G401 (cell line): Measurements from ENCODE around the gene YPEL2. TPM values are rescaled to one million over a fixed set of nuclear protein-coding genes. Genes with fewer than 3 reads are reported as not detected.

Experiments
- DNase-seq: peaks from one replicate; pipeline ENCODE4 v3.0.0-alpha.2; 2015; ENCODE audit warnings: low spot score
- in situ Hi-C: cut with HindIII; loops from 2 replicates; pipeline ENCODE4 v1.10.0; 2016; ENCODE audit warnings: low sequenced_read_pairs, mixed read lengths
- total RNA-seq: library from RNA; depleted of rRNA; stranded (reverse); fragments of >200 nt; shearing (Covaris generic); gene quantifications from 2 replicates; pipeline ENCODE4 v1.2.3, GENCODE V29; 2014

YPEL2 gene
- total RNA-seq, 1 experiment from 2014 or later = 7.0 TPM

- peak; percentile 80 for DNase-seq
- in situ Hi-C loops = no loop called here
Observed at GRCh38 chr17:59355030-59355701, 23.7 kb downstream of the YPEL2 start.

DNA sequence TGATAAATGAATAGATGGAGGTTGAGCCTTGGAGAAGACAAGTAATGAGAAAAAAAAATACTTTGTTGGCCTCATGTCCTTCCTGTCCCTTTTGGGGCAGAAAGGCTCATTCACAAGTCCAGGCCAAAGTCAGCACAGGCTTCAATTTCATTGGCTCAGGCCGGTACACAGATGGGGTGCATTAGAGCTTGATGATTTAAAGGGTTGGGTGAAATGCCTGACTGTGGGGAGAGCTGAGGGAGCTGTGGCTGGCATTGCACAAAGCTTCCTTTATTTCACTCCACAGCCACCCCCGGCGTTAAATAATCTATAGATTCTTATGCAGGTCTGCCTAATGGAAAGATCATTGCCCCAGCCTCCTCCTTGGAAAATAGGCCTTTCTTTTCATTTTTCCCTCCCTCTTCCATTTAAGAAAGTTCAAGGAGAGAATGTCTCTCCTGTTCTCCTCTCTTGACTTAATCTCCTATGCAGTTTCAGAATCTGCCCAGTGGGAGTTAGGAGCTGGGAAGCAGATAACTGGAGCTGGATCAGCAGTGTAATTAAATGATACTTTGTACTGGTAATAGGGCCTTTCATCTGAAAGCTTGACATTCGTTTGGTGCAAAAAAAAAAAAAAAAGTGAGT is 24.4 kb downstream of the YPEL2 start:
- DNase-seq = peak; percentile 76
- in situ Hi-C loops = no loop called here

GRCh38 chr17:59356543-59357218 is 25.2 kb downstream of the YPEL2 start:
- DNase-seq = no peak
- in situ Hi-C loops = no loop called here

DNA sequence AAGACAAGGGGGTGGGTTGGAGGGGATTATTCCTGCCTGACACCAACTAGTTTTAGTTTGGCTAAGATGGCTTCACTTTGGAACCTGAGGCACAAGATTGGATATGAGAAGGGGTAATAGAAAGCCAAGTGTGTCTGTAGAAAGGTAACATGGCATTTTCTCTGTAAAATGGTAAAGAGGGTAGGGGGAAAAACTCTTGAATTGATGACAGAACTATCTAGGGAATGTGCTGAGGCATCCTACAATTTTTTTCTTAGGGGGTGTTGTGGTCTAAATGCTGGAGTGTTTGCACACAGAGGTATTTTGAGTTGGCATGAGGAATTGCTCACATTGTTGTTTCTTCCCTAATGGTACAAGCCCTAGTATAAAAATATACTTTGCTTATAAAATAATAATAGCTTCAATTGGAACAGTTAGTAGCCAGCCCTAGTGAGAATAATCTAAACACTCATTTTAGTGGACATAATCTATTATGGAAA is 25.8 kb downstream of the YPEL2 start:
- in situ Hi-C loops = no loop called here
- DNase-seq = no peak

DNA sequence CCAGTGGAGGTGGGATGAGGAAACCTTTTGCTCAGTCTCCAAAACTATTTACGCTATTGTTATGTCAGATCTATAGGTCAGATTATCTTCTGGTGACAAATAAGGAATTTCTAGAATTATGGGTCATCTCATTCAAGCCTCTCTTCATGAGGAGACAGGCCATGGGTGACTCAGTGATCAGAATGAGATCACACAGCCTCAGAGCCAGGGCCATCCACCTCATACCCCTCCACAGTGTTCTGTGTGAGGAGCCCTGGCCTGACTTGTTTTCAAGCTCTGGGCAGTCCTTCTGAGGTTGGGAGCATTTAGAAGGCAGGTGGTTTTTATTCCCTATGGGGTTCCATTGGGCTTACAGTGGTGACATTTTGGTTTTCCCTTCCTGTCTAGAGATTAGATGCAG is 26.5 kb downstream of the YPEL2 start:
- DNase-seq = no peak
- in situ Hi-C loops = no loop called here

GRCh38 chr17:59361386-59361785 is 29.9 kb downstream of the YPEL2 start:
- in situ Hi-C loops = no loop called here

DNA sequence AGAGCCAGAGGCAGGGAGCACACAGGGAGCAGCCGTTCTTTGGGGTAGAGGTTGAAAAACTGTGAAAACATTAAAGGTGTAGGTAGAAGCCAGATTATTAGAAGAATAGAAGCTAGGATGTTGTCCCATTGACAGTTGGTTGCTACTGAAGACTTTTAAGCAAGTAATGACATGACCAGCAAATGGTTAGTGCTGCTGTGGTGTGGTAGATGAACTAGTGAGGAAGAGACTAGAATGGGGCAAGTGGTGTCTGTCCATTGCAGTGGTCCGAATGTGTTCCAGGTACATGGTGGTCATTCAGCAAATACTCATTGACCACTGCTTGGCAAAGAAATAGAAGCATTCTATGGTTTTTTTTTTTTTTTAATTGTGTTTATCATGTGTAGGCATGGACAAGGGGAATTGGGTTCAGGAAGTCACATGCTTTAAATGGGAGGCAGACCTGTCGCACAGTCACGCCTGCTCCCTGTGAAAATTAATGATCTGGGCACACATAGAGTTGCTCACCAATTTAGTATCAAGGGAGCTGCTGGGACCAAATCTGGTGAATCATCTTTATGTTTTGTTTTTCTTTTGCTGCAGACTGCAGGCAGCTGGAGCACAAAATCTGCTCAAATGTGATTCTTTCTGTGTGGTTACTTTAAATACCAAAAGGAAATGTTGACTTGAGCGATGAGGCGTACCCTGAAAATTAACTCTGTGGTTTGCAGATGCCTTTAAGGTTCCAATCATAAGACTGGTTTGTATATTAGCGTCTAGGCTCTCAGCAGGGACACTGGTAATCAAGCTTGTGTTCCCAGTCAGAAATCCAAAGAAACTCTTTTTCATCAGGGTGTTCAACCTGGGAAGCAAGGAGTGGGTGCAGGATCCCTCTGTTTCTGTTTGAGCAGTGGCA is 30.7 kb downstream of the YPEL2 start:
- in situ Hi-C loops = no loop called here
- DNase-seq = no peak

More at GRCh38 chr17:59361386-59361785, 29.9 kb downstream of the YPEL2 start:
- no peak for DNase-seq

- no peak for DNase-seq
- in situ Hi-C loops = no loop called here
Observed at GRCh38 chr17:59362811-59363205, 31.4 kb downstream of the YPEL2 start.

- in situ Hi-C loops = no loop called here
Observed at GRCh38 chr17:59365383-59365981, 34.0 kb downstream of the YPEL2 start.

GRCh38 chr17:59366040-59366757 is 34.7 kb downstream of the YPEL2 start:
- in situ Hi-C loops = no loop called here
- DNase-seq = peak; percentile 44

More at GRCh38 chr17:59365383-59365981, 34.0 kb downstream of the YPEL2 start:
- no peak for DNase-seq

GRCh38 chr17:59366773-59367656 is 35.6 kb downstream of the YPEL2 start:
- DNase-seq = peak; percentile 91
- in situ Hi-C loops = no loop called here

DNA sequence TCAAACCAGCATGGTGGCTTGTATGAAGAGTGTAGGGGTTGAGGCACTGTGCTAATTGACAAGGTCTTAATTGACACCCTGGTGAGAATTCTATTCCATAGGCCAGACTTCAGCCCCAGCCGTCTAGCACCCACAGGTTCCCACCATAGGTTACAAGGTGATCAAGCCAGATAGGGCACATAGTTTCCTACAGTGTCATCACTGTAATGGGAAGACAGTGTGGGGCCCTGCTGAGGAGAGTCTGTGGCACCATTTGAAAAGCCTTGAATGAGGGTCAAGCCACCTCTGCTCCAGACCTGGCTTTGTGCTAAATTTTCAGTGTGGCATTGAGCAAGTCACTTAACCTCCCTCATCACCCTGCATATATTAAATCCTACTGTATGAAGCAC is 36.2 kb downstream of the YPEL2 start:
- DNase-seq = no peak
- in situ Hi-C loops = no loop called here

GRCh38 chr17:59368218-59368857 is 36.9 kb downstream of the YPEL2 start:
- in situ Hi-C loops = no loop called here
- no peak for DNase-seq

GRCh38 chr17:59369031-59369975 is 37.8 kb downstream of the YPEL2 start:
- no peak for DNase-seq
- in situ Hi-C loops = no loop called here

DNA sequence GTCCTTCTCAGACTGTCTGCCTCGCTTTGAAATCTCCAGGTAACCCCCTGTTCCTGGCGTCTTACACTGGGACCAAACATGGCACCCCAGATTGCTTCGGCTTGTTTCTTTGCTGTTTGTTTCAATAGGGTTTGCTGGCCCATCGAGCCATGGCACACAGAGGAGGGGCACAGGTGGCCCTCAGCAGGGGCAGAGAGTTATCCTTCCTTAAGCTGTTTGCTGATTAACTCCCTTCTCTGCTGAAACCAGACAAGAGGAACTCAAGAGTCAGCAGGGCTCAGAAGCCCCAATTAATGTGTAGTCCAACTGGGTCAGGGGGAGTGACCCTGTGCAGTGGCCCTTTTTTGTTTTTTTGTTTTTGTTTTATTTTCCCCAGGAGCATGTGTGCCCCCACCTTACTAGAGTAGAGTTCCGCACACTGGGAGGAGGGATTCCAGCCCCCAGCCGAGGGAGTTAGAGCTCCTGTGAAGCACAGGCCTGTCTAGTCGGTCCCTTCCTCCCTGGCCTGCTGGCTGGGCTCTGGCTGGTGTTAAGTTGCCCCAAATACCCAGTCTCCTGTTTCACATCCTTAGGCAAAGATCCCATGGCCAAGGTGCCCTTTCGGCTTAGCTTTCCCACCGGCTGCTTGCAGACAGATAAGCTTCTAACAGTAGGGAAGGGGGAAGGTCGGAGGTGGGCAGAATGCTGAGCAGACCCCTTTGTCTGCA is 39.3 kb downstream of the YPEL2 start:
- in situ Hi-C loops = no loop called here
- DNase-seq = peak; percentile 49
